HG02798 (cell line): ENCODE measurements around the gene IBSP.

Experiments used
- ATAC-seq: cut with Tn5 transposase; IDR thresholded peaks from one replicate; pipeline ENCODE4 v1.9.1; 2021; ENCODE audit warnings: mild to moderate bottlenecking; ENCODE audit not compliant: unreplicated experiment, poor library complexity

Gene IBSP, protein sequence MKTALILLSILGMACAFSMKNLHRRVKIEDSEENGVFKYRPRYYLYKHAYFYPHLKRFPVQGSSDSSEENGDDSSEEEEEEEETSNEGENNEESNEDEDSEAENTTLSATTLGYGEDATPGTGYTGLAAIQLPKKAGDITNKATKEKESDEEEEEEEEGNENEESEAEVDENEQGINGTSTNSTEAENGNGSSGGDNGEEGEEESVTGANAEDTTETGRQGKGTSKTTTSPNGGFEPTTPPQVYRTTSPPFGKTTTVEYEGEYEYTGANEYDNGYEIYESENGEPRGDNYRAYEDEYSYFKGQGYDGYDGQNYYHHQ

DNA sequence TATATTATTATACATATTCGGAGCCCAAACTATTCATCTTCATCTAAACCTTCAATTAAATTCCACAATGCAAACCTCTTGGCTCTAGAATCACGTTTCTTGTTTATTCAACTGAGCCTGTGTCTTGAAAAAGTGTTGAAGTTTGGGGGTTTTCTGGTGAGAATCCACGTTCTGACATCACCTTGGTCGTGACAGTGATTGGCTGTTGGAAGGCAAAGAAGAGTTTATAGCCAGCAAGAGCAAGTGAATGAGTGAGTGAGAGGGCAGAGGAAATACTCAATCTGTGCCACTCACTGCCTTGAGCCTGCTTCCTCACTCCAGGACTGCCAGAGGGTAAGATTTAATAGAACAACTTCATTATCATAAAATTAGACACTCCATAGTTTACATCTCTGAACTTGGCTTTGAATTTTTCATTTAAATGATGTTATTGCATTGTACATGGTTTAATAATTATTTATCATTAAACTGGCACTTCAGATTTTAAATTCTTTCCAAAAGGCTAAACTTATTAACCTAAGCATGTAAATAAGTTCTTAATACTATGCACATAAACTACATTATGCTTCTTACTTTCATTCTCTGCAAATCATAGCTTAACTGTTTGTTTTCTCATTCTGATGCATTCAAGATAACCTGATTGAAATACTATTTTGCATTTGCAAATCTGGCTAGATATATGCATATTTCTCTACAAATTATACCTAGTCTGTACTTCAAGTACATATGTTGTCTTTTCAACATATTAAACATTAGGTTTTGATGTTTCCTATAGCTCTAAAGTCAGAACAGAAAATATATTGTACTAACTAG is at the start of gene IBSP:
IBSP (plus strand) TSS at position 254 of the 813 bp plus-strand sequence. CDS start 2,808 bp downstream, outside the sequence.
- ATAC-seq: no peak

DNA sequence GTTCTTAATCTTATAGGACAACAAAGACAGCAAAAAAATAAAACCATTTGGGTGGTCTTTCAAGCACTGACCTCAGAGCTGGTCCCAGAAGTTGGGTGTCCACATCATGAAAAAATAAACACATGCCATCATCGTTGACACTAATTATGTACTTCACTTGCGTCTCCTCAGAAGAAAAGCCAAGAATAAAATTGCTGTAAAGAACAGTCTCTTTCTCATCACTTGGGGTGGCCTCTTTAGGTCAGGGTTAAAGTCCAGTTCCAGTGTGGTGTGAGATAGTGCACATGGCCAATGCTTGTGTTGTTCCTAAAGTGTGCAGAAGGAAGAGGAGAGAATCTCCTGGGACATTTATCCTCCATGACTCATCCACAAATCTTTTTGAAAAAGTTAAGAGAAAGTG is 49.5 kb upstream of the IBSP start:
- no peak for ATAC-seq

DNA sequence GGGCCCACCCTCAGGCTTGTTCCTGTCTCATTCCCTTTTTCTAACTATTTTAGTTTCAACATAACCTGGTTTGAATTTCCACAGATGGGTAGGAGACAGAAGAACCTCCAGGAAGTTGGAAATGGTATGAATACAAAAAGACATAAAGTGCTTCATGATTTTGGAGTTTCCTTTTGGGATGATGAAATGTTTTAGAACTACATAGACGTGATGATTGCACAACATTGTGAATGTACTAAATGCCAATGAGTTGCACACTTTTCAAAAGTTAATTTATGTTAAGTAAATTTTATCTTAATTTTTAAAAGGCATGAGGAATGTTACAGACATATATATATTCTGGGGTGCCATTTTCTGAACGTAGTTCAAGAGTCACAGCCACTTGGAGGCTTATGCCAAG is 41.1 kb upstream of the IBSP start:
- no peak for ATAC-seq

DNA sequence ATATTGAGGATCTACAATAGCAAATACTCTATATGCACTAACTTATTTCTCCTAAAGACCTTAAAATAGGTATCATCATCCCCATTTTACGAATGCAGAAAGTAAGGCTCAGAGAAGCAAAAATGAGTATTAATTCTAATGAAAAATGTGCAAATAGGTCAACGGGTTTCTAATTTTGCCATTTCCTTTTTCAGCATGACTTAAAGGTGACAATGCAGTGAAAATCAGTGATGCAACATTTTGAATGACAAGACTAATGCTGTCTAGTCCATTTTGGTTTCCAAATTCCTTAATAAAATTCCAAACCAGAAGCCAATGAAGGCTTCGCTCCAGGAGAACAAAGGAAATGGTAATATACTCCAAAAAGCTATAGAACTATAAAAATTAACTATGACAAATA is 37.0 kb upstream of the IBSP start:
- no peak for ATAC-seq

DNA sequence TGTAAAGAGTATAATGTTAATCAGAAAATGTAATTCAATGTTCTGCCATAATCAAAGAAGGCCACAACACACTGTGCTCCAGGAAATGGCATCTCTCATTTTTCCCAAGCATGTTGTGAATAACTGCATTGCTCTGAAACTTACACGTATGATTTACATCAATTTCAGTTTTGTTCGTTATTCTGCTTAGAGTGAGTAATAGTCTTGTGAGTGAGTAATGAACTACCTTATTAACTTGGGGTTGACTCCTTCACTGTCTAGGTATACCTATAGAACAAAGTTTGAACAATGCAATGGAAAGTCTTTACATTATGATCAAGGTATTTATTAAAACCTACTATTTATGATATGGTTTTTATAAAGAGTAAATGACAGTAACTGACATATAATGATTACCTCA is 17.8 kb upstream of the IBSP start:
- no peak for ATAC-seq

DNA sequence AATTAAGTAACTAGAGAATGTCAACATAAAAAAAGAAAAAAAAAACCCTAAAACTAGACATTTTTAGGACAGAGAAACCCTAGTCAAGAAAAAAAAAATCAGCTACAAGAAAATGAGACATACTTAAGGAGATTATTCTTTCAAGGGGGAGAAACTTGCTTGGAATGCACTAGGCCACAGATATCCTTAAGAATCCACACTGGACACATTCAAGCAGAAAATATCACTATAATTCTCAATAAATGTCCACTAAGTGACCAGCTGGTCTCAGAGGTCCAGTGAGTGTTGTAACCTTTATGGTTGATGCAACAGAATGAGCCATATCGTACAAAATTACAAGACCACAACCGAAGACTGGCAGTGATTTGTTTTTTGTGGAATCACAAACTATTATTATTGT is 15.6 kb upstream of the IBSP start:
- ATAC-seq: no peak

DNA sequence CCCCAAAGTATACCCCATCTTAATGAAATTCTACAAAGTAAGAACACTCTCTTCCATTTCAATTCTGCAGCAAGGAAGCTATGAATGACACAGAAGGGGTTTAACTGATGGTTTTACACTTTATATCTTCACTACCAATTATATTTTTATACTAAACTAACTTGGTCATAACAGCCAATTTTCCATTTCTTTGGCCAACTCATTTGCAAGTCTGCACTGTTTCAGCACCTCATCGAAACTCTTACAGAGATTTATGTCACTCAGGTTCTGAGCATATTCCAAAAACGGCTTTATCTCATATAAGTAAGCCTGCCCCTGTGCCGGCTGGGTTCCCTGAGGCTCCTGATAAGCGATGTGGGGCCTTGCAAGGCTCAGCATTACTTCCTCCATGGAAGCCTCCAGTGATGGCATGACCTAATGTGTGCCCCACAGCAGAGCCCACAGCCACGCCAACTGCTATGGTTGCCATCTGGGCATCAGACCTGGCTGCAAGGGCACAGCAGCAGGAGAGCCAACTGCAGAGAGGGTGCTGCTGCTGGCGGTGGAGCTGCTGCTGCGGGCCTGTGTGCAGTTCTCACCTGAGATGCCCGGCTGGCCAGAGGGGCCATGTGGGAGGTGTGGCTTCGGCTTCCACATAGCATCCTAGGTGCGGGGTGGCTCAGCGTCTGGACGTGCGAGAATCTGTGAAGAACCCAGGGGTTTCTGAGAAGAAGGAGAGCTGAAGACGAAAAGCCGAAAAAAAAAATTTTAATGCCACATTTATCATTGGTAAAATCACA is 13.4 kb upstream of the IBSP start:
- no peak for ATAC-seq

DNA sequence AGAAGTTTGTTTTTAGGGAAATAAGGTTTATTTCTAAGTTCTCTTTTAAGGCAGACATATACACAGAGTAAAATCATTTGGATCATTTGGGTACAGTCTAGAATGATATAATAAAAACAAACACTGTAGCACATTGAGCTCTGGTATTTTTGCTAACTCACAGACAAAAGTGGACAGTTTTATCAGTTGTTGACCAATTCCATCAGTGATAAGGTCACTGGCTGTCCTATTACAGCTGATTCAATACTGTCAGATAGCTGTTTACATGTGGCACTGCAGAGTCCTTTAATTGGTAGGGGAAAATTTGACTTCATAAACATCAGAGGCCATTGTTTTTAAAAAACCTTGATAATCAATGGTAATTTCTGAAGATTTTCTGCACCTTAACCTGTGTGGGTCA is 3.5 kb downstream of the IBSP start:
- no peak for ATAC-seq

DNA sequence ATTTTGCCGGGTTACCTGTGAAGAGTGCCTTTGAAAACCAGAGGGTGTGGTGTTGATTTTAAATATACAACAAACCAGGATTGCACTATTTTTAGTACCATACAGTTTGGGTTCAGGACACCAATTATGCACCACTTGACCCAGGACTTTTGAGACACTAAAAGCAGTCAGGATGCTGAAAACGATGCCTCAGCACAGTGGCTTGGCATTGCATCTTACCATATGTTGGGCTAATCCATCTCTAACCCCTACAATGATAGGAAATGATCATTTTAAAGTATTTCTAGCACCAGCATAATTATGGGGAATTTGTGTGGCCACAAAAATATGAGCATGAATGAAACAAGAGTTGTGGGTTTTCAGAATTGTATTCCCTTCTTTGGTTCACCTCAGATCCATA is 4.1 kb downstream of the IBSP start:
- ATAC-seq: no peak

DNA sequence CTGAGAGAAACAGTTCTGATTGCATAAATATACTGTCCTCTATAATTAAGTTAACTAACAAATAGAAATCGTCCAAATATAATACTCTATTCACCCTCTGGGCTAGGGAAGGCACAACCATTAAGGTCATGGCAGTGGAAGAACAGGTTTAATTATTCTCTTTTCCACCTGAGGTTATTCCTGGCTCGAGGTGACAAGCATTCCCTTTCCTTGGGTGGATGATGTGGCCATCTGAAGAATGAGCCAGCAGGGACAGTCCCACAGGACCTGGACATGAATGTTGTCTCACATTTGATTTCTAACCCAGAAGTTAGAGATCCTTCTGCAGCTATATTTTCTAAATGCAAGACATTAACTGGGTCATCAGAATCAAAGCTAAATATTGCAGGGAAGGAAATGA is 5.5 kb downstream of the IBSP start:
- ATAC-seq: no peak

DNA sequence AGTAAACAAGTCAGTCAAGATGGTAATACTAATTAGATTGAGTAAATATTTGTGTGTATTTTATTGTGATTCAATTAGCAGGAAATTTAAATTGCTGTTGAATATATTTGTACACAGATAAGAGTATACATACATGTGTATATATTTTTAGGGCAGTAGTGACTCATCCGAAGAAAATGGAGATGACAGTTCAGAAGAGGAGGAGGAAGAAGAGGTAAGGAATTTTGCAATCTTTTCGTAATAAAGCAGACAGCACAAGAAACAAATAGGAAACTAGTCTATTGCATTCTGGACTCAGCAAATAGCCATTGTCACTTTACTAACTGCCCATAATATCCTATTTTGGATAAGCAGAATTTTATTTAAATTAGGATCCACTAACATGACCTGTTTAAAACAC is 6.6 kb downstream of the IBSP start:
- ATAC-seq: no peak

DNA sequence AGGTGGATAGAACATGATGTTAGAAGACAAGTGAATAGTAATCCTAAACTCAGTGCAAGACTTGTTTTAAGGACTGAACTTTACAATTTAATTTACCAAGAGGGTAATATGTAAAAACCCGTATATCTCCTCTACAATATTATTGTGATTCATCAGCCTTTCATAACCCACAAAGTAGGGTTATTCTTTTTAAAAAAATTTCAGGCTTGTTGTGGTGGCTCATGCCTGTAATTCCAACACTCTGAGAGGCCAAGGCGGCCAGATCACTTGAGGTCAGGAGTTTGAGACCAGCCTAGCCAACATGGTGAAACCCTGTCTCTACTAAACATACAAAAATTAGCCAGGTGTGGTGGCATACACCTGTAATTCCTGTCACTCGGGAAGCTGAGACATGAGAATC is 7.2 kb downstream of the IBSP start:
- ATAC-seq: no peak

DNA sequence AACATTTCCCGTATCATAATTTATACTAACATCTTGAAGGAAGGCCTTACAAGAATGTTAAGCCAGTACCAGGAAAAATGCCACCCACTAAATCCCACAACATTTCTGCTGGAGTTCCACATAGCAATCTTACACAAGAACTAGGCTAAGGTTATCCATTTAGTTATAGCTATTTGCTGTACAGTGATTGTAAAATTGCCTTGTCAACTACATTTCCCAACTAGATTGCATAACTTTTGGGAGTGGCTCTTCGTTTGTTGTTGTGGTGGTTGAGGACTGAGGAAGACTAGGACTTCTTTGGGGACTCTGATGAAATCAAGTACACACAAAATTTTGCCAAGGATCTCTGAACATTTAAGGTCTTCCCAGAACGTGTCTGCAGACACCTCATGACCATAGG is 8.0 kb downstream of the IBSP start:
- no peak for ATAC-seq

DNA sequence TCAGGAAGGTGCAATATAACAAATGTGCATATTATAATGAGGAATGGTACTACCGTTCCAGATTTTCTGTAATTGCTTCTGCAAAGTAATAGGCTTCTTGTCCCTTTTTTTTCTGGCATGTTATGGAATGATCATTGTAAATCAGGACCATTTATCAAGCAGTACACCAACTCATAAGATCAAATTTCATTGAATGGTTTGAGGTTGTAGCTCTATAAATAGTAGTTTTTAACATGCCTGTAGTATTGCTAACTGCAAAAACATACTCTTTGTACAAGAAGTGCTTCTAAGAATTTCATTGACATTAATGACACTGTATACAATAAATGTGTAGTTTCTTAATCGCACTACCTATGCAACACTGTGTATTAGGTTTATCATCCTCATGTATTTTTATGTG is 12.6 kb downstream of the IBSP start:
- no peak for ATAC-seq

DNA sequence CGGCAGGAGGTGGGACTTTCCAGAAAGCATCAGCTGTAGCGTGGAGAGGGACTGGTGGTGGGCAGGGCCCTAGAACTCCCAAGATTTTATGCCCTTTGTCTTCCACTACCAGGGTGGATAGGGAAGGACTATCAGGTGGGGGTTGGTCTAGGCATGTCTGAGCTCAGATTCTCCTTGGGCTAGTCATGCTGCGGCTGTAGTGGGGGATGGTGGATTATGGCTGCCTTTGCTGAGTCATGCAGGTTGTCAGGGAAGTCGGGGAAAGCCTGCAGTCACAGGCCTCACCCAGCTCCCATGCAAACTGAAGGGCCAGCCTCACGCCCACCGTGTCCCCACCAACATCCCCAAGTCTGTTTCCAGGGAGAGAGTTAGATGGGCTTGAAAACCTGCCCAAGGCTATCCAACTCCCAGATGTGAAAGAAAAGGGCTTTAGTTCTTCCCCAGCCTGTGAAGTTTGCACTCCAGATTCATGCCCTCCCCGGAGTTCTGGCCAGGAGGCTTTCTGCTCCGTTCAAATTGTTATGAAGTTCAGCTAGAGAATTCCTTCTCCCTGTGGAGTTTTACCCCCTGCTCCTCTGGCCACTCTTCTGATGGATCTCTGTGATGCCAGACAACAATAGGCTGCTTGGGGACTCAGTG is 20.0 kb downstream of the IBSP start:
- no peak for ATAC-seq

DNA sequence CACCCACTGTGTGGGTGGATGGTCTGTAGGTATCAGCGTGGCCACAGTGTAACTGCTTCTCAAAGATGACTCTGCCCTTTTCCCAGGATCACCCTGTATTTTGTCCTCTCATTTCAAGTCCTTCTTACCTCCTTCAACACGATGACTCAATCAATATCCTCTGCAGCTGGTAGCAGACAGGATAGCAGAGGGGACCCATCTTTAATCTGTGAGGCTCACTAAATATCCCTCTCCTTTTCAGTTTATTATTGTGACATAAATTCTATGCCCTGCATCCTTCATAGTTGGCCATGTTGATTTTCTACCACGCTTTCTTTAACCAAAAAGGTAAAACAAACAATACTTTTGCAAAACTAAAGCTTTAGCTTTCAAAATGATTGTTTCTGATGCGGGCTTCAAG is 23.8 kb downstream of the IBSP start:
- ATAC-seq: no peak

DNA sequence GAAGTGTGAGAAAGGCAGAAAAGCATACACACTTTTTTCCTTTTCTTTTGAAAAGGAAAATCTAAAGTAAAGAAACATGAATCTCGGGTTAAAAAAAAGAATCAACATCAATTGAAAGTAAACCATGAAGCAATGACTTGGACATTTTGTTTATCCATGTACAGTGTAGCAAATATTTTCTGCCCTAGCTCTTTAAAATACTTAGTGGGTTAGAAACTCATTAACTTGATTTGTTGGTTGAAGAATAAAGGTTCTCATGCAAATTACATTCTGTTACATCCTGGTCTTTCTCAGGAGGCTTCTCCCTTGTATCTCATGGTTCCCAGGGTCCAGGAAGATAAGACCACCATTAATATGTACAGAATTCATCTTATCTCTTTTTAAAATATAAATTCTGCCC is 24.4 kb downstream of the IBSP start:
- no peak for ATAC-seq

DNA sequence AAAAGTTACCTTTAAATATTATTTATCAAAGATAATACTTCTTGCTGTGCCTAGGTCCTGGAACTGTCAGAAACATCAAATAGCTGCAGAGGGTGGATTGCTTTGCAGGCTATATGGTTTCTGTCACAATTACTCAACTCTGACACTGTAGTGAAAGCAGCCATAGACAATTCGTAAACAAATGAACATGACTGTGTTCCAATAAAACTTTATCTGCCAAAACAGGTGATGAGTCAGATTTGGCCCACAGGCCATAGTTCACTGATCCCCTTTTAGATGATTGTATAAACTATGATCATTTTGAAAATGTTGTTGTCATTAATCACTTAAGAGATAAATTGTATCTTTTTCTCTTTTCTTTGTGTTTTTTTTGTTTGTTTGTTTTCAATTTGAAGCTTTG is 25.0 kb downstream of the IBSP start:
- no peak for ATAC-seq

DNA sequence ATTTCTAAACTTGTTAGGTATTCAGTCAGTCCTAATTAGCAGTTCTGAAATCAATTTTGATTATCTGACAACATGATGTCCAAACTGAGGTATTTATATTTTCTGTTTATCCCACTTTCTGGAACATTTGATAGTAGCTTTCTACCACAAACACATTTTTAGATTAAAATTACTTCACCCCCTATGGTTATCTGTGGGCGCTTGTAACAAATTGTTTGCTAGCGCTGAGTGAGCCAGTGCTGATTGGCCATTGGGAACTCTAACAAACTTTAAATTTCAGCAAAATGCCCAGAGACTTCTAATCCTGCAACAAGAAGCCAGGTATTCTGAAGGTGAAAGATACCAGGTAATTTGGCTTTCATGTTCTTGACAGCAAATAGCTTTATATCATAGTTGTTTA is 33.3 kb downstream of the IBSP start, which contains the start of gene MEPE:
MEPE (plus strand) TSS at position 301 of the 400 bp plus-strand sequence. CDS start 1,746 bp downstream, outside the sequence.
- no peak for ATAC-seq

DNA sequence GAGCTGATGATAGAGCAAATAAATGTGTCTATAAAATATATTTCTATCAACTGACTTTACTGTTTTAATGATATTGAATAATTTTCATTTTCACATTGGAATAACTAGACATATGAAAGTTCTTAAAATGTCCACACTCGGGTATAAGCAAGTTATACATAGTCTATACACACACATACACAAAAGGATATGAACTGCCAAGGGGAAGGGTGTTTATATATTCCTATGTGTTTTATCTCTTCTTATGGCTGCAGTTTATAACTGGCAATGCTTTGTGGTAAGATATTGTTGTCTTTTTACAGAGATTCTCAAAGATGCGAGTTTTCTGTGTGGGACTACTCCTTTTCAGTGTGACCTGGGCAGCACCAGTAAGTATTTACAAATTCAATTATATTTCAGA is 35.0 kb downstream of the IBSP start:
- no peak for ATAC-seq

DNA sequence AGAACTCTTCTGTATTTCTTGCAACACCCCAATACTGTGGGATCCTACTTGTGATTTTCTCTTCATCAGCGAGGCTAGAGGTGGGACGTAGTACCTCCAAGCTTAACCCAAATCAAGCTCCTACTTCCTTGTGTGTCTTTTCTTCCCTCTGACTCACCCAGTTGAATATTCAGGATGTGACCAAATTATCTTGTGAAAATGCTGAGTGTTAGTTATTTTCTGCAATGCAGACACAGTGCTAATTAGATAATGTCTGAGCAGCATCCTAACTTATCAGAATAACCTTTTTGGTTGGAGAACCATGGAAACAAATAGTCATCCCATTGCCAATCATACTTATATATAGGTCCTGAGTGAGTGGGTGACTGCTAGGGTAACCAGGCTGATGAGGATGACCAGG is 35.8 kb downstream of the IBSP start:
- ATAC-seq: no peak
